K562 (cell line): Measurements from ENCODE around the gene KIFC3. TPM values are rescaled to one million over a fixed set of nuclear protein-coding genes. Genes with fewer than 3 reads are reported as not detected.

Source experiments
- BCL6 ChIP-seq: fragments of 250-450 bp; sonication (Bioruptor Pico); IDR thresholded peaks from 2 replicates; pipeline ENCODE4 v1.4.0; 2020
- CEBPZ ChIP-seq: fragments of 150-350 bp; IDR thresholded peaks from 2 replicates; pipeline ENCODE4 v1.6.1; 2014; ENCODE audit warnings: low read depth, mild to moderate bottlenecking, low read length, borderline replicate concordance
- CHD4 ChIP-seq: fragments of 200-600 bp; sonication (generic); IDR thresholded peaks from 3 replicates; pipeline ENCODE4 v1.6.1; 2012; ENCODE audit warnings: low read depth, mild to moderate bottlenecking, mixed read lengths, low read length, inconsistent platforms; ENCODE audit not compliant: insufficient read depth, insufficient replicate concordance, poor library complexity, severe bottlenecking
- E2F8 ChIP-seq: fragments of 450-650 bp; IDR thresholded peaks from 2 replicates; pipeline ENCODE4 v1.7.1; 2018; ENCODE audit warnings: mild to moderate bottlenecking, low read depth; ENCODE audit not compliant: partially characterized antibody
- GABPA ChIP-seq: fragments of 200-800 bp; sonication (Bioruptor generic); conservative IDR thresholded peaks from 2 replicates; pipeline ENCODE4 v1.6.1; 2016; ENCODE audit warnings: low read depth, missing genetic modification characterization, missing compliant biosample characterization
- GTF2B ChIP-seq: IDR thresholded peaks from 2 replicates; pipeline ENCODE4 v1.6.1; 2011; ENCODE audit not compliant: insufficient read length; ENCODE audit errors: extremely low read depth
- HNRNPK ChIP-seq: fragments of 200-400 bp; formaldehyde crosslinking; IDR thresholded peaks from one replicate; pipeline ENCODE4 v1.6.1; 2018; ENCODE audit warnings: mild to moderate bottlenecking, low read depth, low read length; ENCODE audit not compliant: poor library complexity, severe bottlenecking
- MYNN ChIP-seq, 2 experiments: sonication (generic); formaldehyde crosslinking in 1 of 2; IDR thresholded peaks; 2 replicates each; pipeline versions ENCODE4 v1.5.0 to v1.6.1; 2016 to 2020; ENCODE audit warnings: antibody characterized with exemption in 1 of 2, missing genetic modification reagents in 1 of 2
- TGIF2 ChIP-seq: sonication (generic); formaldehyde crosslinking; IDR thresholded peaks from 2 replicates; pipeline ENCODE4 v1.8.1; 2022; ENCODE audit warnings: mild to moderate bottlenecking, missing genetic modification reagents, moderate library complexity
- ZFX ChIP-seq: sonication (generic); formaldehyde crosslinking; IDR thresholded peaks from 2 replicates; pipeline ENCODE4 v1.8.0; 2022; ENCODE audit warnings: mild to moderate bottlenecking, missing genetic modification reagents, moderate library complexity
- ZNF253 ChIP-seq: fragments of 250-450 bp; sonication (Bioruptor Pico); conservative IDR thresholded peaks from 2 replicates; pipeline ENCODE4 v1.6.1; 2021; ENCODE audit warnings: mild to moderate bottlenecking
- ZNF76 ChIP-seq: fragments of 250-450 bp; sonication (Bioruptor Pico); IDR thresholded peaks from 2 replicates; pipeline ENCODE4 v1.4.0; 2020; ENCODE audit warnings: mild to moderate bottlenecking, moderate library complexity, borderline replicate concordance
- polyA plus RNA-seq, 8 experiments: library from polyadenylated mRNA; depleted of rRNA in 4 of 8; stranded (reverse) in 5 of 8; unstranded in 3 of 8; fragments of >200 nt; fragmentation: Nextera tagmentation in 2 of 8; fragmentation: Illumina TruSeq in 1 of 8; extraction: Ambion mirVana in 2 of 8; extraction: Trizol in 1 of 8; gene quantifications; 2 replicates each; pipeline versions ENCODE4 v1.2.1 to v1.2.3, GENCODE V29; 2011 to 2014; ENCODE audit warnings: inconsistent platforms in 1 of 8, missing spikeins in 1 of 8
- total RNA-seq, 7 experiments: library from RNA; depleted of rRNA in 6 of 7; stranded (reverse); fragments of >200 nt in 6 of 7; fragmentation: Illumina TruSeq in 2 of 7; extraction: Trizol in 2 of 7; gene quantifications; 2 replicates each; pipeline versions ENCODE4 v1.2.1 to v1.2.3, GENCODE V29; 2011 to 2021; ENCODE audit warnings: low replicate concordance in 1 of 7
- TF ChIP-seq, protein P1 (sequence below): fragments of 450-650 bp; IDR thresholded peaks from 2 replicates; pipeline ENCODE4 v1.6.1; 2017; ENCODE audit warnings: antibody characterized with exemption
- TF ChIP-seq, protein P2 (sequence below): fragments of 250-450 bp; sonication (Bioruptor Pico); IDR thresholded peaks from 2 replicates; pipeline ENCODE4 v1.8.0; 2021; ENCODE audit warnings: borderline replicate concordance, mild to moderate bottlenecking, moderate library complexity; ENCODE audit not compliant: poor library complexity, severe bottlenecking
- TF ChIP-seq, protein P3 (sequence below): sonication (generic); formaldehyde crosslinking; IDR thresholded peaks from 2 replicates; pipeline ENCODE4 v1.9.0; 2022; ENCODE audit warnings: mild to moderate bottlenecking, missing genetic modification reagents

Gene KIFC3
- total and polyA plus RNA-seq, 9 of the 15 experiments (the other 6 are each of a cell fraction or from before 2014, with no cell fraction given) = 0.23 to 105 (median 26.2) TPM

DNA sequence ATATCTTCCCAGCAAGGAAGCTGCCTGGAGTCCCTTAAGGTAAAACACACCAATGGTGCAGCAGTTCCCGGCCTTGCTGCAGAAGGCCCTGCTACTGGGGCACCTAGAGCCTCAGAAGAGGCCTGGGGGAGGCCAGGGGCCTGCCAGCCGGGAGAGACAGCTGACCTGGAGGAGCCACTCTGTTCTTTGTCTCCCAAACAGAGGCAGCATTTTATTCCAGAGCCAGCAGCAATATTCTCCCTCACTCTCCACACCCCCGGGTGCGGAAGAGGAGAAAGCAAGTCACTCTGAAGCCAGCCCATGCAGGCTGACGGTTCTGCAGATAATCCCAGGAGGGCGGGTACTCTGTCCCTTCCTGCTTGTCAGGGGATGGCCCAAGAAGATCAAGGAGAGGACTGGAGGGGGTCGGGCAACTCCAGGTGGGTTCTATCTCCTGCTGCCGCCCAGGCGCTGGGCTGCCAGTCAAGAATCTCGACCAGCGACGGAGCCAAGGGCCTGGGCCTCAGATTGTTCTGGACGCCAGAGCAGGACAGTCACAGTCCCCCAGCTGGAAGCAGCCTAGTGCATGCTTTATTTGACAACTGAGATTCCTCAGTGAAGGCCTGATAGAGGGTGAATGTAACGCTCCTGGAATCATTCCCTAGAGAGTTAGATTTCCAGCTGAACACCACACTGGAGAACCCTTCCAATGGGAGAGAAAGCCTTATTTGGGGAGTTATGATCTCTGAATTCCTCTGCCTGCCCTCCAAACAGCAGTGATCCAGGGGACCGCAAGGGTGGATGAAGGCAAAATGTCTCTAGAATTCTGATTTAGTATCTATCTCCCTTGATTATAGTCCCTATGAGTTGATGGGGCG is 1.1 kb upstream of the KIFC3 start (continued):
- no peak for TF ChIP-seq E2F8
- no peak for TF ChIP-seq CHD4
- no peak for TF ChIP-seq MYNN (IDR thresholded peaks at IDR 0.05)
- TF ChIP-seq MYNN (CRISPR knock-in tag; IDR thresholded peaks at IDR 0.05) = no peak
- TF ChIP-seq GTF2B = no peak
- TF ChIP-seq, protein P1, sequence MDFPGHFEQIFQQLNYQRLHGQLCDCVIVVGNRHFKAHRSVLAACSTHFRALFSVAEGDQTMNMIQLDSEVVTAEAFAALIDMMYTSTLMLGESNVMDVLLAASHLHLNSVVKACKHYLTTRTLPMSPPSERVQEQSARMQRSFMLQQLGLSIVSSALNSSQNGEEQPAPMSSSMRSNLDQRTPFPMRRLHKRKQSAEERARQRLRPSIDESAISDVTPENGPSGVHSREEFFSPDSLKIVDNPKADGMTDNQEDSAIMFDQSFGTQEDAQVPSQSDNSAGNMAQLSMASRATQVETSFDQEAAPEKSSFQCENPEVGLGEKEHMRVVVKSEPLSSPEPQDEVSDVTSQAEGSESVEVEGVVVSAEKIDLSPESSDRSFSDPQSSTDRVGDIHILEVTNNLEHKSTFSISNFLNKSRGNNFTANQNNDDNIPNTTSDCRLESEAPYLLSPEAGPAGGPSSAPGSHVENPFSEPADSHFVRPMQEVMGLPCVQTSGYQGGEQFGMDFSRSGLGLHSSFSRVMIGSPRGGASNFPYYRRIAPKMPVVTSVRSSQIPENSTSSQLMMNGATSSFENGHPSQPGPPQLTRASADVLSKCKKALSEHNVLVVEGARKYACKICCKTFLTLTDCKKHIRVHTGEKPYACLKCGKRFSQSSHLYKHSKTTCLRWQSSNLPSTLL = no peak
- no peak for TF ChIP-seq CEBPZ
- TF ChIP-seq, protein P2, sequence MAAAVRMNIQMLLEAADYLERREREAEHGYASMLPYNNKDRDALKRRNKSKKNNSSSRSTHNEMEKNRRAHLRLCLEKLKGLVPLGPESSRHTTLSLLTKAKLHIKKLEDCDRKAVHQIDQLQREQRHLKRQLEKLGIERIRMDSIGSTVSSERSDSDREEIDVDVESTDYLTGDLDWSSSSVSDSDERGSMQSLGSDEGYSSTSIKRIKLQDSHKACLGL (CRISPR knock-in tag) = no peak
- TF ChIP-seq, protein P3, sequence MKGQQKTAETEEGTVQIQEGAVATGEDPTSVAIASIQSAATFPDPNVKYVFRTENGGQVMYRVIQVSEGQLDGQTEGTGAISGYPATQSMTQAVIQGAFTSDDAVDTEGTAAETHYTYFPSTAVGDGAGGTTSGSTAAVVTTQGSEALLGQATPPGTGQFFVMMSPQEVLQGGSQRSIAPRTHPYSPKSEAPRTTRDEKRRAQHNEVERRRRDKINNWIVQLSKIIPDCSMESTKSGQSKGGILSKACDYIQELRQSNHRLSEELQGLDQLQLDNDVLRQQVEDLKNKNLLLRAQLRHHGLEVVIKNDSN (CRISPR knock-in tag) = no peak
- no peak for TF ChIP-seq GABPA (tag)
- no peak for TF ChIP-seq ZNF253 (CRISPR knock-in tag)
- peak; percentile 49 for TF ChIP-seq ZFX (CRISPR knock-in tag)
- TF ChIP-seq BCL6 (CRISPR knock-in tag) = no peak
- no peak for TF ChIP-seq TGIF2 (CRISPR knock-in tag)
- TF ChIP-seq HNRNPK = no peak
- no peak for TF ChIP-seq ZNF76 (CRISPR knock-in tag)
